ENCODE data around the gene TECR. TPM values are rescaled to one million over a fixed set of nuclear protein-coding genes. Genes with fewer than 3 reads are reported as not detected.
"Not testable (repeated sequence)": the region's sequence is repeated elsewhere in the genome, so short reads cannot be mapped to it uniquely, and the experiment has no call there.

The TECR gene
- total RNA-seq, 1 donor from 2014 or later = 101 TPM

DNA sequence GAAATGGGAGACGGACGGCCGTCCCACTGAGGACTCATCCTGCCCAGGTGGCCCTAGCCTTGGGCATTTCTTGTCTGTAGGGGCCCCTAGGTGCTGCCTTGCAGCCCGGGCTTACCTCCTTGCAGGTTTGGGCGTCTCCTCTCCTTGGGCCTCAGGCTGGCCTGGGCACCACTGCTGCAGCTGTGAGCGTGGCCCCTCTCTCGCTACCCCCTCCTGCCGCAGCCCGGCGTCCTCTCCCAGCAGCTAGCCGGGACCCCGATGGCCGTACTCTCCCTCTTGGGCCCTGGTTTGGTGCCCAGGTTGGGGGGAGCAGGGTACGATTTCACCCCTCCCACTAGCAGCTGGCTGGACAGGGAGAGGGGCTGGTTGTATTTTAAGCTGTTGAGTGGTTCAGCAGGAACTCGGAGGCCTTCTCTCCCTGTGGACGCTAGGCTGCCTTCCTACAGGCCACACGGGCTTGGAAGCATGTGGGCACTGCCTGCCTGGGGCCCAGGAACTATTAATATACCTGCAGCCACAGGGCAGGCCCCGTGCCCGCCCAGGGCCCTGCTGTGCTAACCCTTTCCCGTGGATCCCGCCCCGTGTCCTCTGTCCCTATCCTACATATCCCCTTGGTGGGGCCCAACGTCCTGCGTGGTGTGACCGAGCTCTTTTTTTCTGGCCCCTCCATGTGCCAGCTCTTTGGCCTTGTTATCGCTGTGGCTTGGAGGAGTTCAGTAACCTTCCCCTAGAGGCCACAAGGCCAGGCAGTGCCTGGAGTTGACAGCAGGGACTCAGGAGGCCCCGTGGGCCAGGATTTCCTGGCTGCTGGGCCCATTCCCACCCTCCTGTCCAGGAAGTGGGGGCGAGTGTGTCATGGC is 30.8 kb downstream of the TECR start:
- DNase-seq (ENCODE audit: low spot score) (no peak), ATAC-seq (peak; percentile 24)

DNA sequence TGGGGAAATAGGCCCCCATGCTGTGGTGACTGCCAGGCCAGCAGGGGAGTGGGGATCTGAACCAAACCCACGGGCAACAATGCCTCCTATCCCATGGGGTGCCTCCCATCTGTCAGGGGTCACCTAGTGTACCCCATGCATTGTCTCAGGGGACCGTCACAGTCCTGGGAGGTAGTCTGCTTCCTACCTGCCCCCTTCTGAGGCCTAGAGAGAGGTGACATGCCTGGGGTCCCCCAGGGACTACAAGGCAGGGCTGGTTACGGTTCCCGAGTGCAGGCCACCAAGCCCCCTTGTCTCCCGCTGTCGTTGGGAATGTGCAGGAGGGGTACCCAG is 31.3 kb downstream of the TECR start:
- DNase-seq (ENCODE audit: low spot score) (no peak), ATAC-seq (no peak)

DNA sequence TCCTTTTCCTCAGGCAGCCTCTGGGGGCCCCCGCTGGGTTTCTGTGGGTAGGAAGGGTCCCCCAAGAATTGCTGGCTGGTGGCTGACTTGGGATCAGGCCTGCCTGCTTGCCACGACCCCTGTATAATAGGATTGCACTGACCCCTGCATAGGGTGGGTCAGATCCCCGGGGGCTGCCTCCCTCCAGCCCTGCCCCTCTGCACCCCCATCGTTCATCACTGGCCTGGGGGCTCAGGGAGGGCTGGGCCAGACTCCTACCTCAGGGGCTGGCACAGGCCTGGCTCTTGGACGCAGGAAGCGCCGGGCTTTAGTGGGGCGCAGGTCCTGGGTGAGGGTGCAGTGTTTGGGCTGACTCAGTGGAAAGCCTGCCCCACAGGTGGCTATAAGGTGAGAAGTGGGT is 31.9 kb downstream of the TECR start:
- no peak for DNase-seq (ENCODE audit: low spot score)
- no peak for ATAC-seq

DNA sequence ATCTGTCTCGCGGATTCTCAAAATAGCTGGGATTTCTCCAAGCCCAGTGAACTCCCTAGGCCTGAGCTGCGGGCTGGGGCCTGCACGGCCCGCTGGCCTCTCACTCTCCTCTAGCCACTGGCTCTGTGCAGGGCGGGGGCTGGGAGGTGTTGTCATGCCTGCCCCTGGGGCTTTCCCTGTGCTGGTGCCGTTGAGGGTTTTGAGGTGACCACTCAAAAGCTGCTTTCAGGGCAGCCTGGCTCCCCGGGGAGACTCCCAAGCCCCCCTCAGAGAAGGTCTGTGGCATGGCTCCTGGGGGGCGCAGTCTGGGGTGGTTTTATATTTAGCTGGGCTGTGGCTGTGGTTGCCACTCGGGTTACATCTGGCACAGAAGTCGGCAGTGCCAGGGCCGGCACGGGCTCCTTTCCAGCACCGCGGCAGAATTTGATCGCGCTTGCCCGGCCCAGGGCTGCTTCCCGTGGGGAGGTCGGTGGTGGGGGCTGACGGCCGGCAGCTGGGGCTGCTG is 32.5 kb downstream of the TECR start:
- peak; percentile 55 for DNase-seq (ENCODE audit: low spot score)

DNA sequence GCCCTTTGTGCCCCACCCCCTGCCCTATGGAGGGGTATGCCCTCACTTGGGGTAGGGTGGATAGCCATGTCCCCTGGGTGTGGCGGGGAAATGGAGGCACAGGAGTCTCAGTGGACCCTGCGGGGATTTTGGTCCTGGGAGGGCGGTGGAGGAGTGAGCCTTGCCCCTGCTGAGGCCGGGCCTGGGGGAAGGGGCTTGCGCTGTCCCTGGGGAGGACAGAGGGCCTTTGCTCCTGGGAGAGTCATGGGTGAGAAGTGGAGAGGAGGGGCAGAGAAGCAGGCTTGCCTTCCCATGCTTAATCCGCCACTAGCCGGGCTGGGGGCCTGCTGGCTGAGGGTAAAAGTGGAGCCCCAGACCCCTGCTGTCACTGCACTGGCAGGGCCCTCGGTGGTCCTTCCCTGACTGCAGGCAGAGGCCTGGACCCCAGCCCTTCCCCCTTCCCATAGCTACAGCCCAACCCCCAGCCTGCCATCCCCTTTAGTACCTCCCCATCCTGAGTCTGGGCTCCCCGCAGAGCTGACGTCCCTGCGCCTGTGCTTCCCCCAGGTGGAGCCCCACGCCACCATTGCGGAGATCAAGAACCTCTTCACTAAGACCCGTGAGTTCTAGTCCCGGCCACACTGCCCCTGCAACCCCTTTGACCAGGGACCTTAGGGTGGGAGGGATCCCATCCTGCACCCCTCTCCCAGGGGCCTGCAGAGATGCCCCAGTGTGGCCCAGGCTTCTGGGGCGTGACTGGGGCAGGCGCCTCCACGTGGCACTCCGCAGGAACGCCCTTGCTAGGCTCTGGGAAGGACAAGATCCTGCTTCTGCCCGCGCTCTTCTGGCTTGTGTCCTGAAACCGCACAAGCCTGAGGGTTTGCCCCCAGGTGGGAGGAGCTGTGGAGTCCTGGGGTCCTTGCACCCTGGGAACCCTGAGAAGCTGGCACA is 33.5 kb downstream of the TECR start:
- ATAC-seq (no peak), DNase-seq (ENCODE audit: low spot score) (no peak)

More for the DNA sequence above, 32.5 kb downstream of the TECR start:
- peak; percentile 67 for ATAC-seq

DNA sequence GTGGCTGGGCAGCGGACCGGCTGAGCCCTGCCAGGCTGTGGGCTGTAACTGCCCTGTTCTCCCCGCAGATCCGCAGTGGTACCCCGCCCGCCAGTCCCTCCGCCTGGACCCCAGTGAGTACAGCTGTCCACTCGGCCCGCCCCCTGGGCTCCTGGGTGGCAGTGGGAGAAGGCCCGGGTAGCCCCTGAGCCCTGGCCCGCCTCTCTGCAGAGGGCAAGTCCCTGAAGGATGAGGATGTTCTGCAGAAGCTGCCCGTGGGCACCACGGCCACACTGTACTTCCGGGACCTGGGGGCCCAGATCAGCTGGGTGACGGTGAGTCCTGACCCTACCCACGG is 34.2 kb downstream of the TECR start:
- DNase-seq (ENCODE audit: low spot score) (no peak), ATAC-seq (no peak)

DNA sequence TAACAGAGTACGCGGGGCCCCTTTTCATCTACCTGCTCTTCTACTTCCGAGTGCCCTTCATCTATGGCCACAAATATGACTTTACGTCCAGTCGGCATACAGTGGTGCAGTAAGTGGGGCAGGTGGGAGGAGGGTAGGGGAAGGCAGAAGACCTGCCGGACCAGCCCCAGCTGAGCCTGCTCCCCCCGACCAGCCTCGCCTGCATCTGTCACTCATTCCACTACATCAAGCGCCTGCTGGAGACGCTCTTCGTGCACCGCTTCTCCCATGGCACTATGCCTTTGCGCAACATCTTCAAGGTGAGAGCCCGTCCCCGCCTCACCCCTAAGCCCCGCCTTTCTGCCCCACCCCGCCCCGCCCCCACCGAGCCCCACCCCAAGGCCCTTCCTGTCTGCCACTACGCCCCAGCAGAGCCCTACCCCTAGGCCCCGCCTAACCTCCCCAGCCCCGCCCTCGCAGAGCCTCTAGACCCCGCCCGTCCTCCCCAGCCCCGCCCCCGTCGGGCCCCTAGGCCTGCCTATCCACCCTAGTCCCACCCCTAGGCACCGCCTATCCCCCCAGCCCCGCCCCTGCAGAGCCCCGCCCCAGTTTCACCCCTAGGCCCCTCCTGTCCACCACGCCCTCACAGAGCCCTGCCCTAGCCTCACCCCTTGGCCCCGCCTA is 34.7 kb downstream of the TECR start:
- DNase-seq (ENCODE audit: low spot score) (no peak), ATAC-seq (peak; percentile 7)

DNA sequence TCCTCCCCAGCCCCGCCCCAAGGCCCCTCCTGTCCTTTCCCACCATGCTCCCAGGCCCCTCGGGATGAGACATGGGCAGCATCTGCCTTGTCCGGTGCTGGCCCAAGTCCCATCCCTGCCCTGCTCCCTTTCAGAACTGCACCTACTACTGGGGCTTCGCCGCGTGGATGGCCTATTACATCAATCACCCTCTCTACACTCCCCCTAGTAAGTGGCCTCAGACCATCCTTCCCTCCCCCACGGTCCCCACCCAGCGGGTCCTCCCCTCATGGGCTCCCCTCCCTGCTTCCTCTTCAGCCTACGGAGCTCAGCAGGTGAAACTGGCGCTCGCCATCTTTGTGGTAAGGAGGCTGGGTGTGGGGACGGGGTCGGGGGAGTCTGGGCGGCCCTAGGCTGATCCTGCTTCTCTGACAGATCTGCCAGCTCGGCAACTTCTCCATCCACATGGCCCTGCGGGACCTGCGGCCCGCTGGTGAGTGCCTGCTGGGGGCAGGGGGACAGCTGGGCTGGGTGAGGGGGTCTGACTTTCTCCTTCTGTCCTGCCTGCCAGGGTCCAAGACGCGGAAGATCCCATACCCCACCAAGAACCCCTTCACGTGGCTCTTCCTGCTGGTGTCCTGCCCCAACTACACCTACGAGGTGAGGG is 35.4 kb downstream of the TECR start:
- ATAC-seq; DNase-seq (ENCODE audit: low spot score): not testable (repeated sequence)

DNA sequence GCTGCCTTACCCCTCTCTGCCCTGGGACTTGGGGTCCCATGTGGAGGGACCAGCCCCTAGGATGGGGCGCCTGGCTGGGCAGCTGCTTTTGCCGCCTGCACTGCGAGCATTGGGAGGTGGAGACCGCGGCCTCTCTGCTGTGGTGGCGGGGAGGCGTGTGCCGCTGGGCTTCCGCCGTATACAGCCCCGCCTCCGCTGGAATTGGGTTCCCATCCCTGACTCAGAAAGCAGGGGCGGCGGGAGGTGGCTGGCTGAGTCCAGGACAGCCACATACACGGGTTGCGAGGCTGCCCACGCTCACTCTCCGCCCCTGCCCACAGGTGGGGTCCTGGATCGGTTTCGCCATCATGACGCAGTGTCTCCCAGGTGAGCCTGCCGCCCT is 35.9 kb downstream of the TECR start:
- no peak for DNase-seq (ENCODE audit: low spot score)
- no peak for ATAC-seq

DNA sequence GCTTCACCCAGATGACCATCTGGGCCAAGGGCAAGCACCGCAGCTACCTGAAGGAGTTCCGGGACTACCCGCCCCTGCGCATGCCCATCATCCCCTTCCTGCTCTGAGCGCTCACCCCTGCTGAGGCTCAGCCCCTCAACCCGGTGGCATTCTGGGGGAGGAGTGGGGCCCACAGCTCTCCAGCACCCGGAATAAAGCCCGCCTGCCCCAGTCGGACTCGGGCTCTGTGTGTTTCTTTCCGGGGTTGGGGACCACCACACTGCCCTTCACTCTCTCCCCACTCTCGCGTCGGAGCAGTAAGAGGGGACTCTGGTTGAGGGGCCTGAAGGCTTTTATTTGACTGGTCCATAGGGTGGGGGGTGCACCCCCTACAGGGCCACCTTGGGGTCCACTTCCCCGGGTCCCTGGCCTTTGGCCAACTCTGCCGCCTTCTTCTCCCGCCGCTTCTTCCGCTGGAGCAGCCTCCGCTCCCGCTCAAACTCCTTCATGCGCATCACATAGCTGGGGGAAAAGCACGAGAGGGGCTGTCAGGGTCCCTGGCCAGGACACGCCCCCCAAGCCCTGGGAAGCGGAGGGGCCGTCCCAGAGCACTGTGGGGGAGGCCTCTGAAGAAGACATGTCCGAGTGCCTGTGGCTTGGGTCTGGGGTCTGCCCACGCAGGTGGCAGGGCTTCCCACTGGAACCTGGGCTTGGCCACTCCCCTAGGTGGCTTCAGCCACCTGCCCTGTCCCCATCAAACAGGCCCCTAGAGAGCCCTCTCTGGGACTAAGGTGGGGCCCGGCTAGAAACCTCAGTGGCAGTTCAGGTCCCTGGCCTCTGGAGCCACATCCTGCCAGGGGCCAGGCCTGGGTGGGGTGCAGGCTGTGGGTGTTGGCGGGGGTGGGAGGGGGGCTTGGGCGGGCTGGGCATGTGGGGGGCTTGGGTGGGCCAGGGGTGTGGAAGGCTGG is 36.6 kb downstream of the TECR start:
- ATAC-seq (no peak), DNase-seq (ENCODE audit: low spot score) (no peak)

DNA sequence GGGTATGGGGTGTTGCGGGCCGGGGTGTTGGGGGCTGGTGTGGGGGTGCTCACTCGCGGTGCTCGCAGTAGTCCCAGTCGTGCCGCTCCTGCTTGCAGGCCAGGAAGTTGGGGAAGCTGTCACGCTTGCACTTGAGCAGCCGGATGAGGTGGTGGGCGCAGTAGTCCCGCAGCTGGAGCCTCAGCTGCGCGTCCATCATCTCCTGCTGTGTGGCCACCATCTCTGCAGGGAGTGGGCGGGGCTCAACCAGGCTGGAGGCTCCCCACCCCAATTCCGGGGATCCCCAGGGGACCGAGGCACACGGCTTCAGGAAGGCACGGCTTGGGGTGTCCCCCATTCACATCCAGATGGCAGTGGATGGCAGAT is 37.3 kb downstream of the TECR start:
- ATAC-seq = no peak

DNA sequence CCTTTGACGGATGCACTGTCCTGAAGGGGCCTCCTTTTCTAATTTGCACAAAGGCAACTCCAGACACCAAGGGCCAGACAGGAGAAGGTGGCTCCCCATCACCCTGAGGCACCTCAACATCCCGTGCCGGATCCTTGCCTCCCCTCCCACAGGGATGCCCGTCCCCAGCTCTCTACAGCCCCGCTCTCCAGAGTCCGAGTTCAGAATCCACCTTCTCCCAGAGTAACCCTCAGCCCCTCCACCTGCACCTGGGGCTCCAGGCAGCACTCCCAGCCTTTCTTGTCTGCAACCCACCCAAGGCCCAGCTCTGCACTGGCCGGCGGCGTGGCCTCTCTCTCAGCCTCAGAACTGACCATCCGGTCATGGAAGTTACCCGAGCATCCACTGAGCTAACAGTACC is 37.7 kb downstream of the TECR start:
- DNase-seq (ENCODE audit: low spot score) (no peak), ATAC-seq (no peak)

More for the DNA sequence above, 37.3 kb downstream of the TECR start:
- DNase-seq (ENCODE audit: low spot score) = no peak

DNA sequence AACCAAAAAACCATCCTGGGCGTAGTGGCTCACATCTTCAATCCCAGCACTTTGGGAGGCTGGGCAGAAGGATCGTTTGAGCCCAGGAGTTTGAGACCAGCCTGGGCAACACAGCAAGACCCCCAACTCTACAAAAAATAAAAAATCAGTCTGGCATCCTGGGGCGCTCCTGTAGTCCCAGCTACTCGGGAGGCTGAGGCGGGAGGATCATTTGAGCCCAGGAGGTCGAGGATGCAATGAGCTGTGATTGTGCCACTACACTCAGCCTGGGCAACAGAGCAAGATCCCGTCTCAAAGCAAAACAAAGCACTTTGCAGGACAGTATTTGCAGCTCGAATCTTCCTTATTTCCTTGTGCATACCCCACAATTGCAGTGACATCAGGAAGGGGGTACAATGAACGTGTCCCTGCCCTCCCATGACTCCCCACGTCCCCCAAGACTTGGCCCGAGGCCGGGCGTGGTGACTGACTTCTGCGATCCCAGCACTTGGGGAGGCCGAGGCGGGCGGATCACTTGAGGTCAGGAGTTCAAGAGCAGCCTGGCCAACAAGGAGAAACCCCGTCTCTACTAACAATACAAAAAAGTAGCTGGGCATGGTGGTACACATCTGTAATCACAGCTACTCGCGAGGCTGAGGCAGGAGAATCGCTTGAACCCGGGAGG is 41.6 kb downstream of the TECR start:
- ATAC-seq = no peak
- no peak for DNase-seq (ENCODE audit: low spot score)

DNA sequence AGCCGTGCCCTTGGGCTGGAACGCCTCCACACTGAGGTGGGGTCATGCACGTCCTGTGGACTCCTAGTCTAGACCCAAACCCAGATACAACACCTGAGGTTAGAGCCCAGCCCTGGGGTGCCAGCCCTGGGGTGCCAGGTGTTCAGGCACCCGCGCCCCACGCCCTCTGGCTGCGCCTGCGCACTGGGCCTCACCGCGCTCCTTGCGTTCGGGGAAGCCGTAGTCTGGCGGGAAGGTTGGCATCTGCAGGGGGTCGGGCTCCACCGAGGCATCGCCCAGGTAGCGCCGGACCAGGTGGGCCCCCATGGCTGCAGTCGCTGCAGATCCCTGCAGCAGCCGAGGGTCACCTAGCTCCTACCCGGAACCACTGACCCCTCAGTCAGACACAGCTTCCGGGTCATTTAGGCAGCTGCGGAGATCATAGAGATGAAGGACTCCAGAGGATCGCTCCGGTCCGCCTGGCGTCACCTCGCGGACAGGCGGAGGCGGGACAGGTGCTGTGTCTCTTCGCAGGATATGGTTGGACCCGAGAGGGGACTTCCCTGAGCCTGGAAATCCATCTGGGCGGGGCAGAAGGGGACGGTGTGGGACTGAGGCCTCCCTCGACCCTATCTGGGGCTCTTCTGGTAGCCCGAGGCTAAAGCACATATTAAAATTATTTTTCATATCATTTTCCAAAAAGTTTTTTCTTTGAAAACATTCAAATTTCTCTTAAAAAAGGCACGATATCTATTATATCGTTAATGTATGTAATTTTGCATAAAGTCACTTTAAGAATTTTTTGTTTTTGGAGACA is 42.5 kb downstream of the TECR start, which contains the start of gene NDUFB7:
TSS of gene NDUFB7 (minus strand) at position 372 of the 796 bp plus-strand sequence. CDS start at position 306, 66 bp downstream.
- peak; percentile 97 for ATAC-seq
- DNase-seq (ENCODE audit: low spot score) = peak; percentile 90

DNA sequence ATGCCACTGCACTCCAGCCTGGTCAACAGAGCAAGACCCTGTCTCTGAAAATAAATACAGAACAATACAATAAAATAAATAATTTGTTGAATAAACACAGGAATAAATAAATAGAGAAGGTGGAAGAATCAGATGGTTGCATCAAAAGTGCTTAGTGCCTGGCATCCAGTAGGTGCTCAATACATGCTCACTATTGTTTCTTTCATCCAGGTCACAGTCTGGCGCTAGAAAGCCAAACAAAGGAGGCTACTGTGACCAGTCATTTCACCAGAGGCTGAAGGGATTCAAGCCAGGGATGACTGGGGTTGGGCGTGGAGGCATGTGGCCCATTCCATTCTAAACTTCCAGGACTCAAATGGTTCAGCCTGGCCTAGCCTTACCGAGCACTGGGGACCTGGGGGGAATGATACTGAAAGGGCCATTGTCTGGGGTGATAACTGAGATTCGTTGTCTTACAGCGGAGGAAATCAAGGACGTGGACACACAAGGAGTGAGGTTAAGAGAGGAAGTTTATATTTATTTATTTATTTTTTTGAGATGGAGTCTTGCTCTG is 46.1 kb downstream of the TECR start:
- DNase-seq (ENCODE audit: low spot score) = no peak
- no peak for ATAC-seq

DNA sequence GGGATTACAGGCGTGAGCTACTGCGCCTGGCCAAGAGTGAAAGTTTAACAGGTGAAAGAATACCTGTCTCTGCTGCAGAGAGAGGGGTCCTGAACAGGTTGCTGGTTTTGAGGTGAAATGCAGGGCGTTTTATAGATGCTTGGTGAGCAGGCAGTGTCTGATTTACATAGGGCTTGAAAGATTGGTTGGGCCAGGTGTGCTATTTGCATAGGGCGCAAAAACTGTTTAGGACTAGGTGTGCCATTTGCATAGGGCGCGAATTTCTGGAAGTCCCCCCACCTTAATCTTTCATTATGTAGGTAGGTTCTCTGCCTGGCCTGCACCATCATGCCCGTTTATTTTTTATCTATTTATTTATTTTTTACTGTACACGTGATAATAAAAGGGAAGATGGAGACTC is 47.0 kb downstream of the TECR start:
- DNase-seq (ENCODE audit: low spot score) (no peak), ATAC-seq (no peak)

DNA sequence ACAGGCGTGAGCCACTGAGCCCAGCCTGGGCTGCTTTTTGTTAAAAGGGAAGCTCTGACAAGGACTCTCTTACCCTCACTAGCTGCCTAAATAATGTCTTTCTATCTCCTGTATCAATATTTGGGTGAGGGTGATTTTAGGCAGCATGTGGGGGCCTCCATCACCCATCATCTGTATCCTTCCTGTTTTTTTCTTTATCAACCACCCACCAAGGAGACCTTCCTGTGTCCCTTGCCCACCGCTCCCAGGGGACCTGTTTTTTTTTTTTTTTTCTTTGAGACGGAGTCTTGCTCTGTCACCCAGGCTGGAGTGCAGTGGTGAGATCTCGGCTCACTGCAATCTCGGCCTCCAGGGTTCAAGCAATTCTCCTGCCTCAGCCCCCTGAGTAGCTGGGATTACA is 47.9 kb downstream of the TECR start:
- no peak for ATAC-seq
- no peak for DNase-seq (ENCODE audit: low spot score)

DNA sequence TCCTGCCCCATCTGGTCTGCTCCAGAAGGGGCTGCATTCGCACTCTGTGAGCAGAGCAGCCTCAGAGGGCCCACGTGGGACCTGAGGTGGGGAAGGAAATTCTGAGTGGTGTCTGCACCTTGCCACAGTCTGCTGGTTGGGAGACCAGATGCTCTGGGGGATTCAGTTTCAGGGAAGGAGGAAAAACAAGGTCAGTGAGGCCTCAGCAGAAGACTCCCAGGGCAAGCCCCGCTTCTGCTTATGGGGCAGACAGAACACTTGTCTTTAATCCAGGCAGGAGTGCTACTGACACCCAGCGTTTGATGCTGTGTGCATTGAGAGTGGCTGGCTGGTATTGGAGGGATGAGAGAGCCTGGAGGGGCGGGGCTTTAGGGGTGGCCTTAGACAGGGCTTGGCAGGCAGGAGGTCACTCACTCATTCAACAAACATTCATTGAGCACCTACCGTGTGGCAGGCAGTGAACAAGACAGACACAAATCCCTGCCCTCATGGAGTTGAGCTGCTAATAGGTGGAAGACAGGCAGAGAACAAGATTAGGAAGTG is 48.6 kb downstream of the TECR start:
- ATAC-seq (no peak), DNase-seq (ENCODE audit: low spot score) (no peak)

Data from left lobe of liver (tissue), 2 donors.